K562 (cell line): ENCODE results near the gene KLHL30. TPM values are rescaled to one million over a fixed set of nuclear protein-coding genes. Genes with fewer than 3 reads are reported as not detected.

Source experiments
- ATAC-seq: fragments of 200-7000 bp; cut with Tn5 transposase; 3 replicates; pipeline ENCODE4 v1.9.1; 2020; ENCODE audit warnings: moderate library complexity
- BruUV-seq: library from RNA; stranded (reverse); fragments of 400-500 nt; replicated peaks from 2 replicates; lab custom pipeline; 2021; lab: Mats Ljungman, UMichigan
- CTCF ChIA-PET: fragments of 300-600 bp; formaldehyde crosslinking; extraction: SDS; loops from one replicate; lab custom pipeline; 2021; ENCODE audit warnings: low intra/inter-chr PET ratio; lab: Yijun Ruan, JAX
- POLR2A ChIA-PET: fragments of 300-600, 350-650 bp; sonication (Branson Sonifier 250); formaldehyde crosslinking; extraction: SDS; loops from one replicate; lab custom pipeline; 2021; ENCODE audit warnings: antibody characterized with exemption, inconsistent platforms; lab: Yijun Ruan, JAX
- DNase-seq, 4 experiments: peaks; one replicate each; pipeline versions ENCODE4 v3.0.0 to v3.0.0-alpha.2; 2011 to 2018; ENCODE audit warnings: low spot score in 3 of 4, mixed read lengths in 3 of 4; ENCODE audit errors: extremely low read depth in 1 of 4
- FAIRE-seq: peaks from 2 replicates; lab custom pipeline; 2011; peaks lifted over from hg19 to GRCh38; lab: Jason Lieb, UNC
- H2AFZ ChIP-seq: 2 replicates; pipeline ENCODE4 v1.6.0; 2011; ENCODE audit warnings: low read depth, low read length, control low read depth, inconsistent platforms
- H3K27ac ChIP-seq: fragments of 200-600 bp; 3 replicates; pipeline ENCODE4 v1.8.0; 2011; ENCODE audit warnings: low read depth, mild to moderate bottlenecking, control low read depth, inconsistent platforms, low read length, moderate library complexity, mixed read lengths; ENCODE audit errors: extremely low read depth
- H3K27me3 ChIP-seq, 2 experiments: fragments of 300-600 bp in 1 of 2; 2 replicates in 1 of 2; 3 replicates in 1 of 2; pipeline versions ENCODE4 v1.6.0 to v1.8.0; 2011; ENCODE audit warnings: inconsistent platforms in 2 of 2, low read length in 2 of 2, mild to moderate bottlenecking in 1 of 2, mixed read lengths in 1 of 2, moderate library complexity in 1 of 2; ENCODE audit not compliant: control insufficient read depth in 2 of 2, insufficient read depth in 2 of 2
- H3K36me3 ChIP-seq: fragments of 300-600 bp; 3 replicates; pipeline ENCODE4 v1.8.0; 2011; ENCODE audit warnings: mild to moderate bottlenecking, low read length, inconsistent platforms; ENCODE audit not compliant: control insufficient read depth, insufficient read depth
- H3K4me1 ChIP-seq, 2 experiments: fragments of 200-600 bp in 1 of 2; replicated peaks in 1 of 2; 2 replicates in 1 of 2; 3 replicates in 1 of 2; pipeline versions ENCODE4 v1.5.1 to v1.8.0; 2011; ENCODE audit warnings: inconsistent platforms in 2 of 2, low read length in 2 of 2, mild to moderate bottlenecking in 1 of 2, mixed read lengths in 1 of 2, moderate library complexity in 1 of 2; ENCODE audit not compliant: control insufficient read depth in 2 of 2, insufficient read depth in 2 of 2
- H3K4me2 ChIP-seq: 2 replicates; pipeline ENCODE4 v1.6.1; 2011; ENCODE audit warnings: low read length, control low read depth, inconsistent platforms, mixed read lengths; ENCODE audit not compliant: insufficient read depth
- H3K4me3 ChIP-seq: fragments of 200-600 bp; sonication (generic), shearing (Covaris generic); 2 replicates; pipeline ENCODE4 v1.5.1; 2016; ENCODE audit warnings: control low read depth, inconsistent platforms
- H3K79me2 ChIP-seq: fragments of 200-600 bp; 3 replicates; pipeline ENCODE4 v1.8.0; 2011; ENCODE audit warnings: low read length, inconsistent platforms; ENCODE audit not compliant: control insufficient read depth, insufficient read depth
- H3K9ac ChIP-seq, 2 experiments: 2 replicates each; pipeline versions ENCODE4 v1.6.0 to v1.6.1; 2011; ENCODE audit warnings: low read depth in 2 of 2, low read length in 2 of 2, control low read depth in 1 of 2, inconsistent platforms in 1 of 2, mild to moderate bottlenecking in 1 of 2, mixed read lengths in 1 of 2; ENCODE audit not compliant: insufficient read depth in 1 of 2
- H3K9me1 ChIP-seq: one replicate; pipeline ENCODE4 v1.6.0; 2011; ENCODE audit warnings: inconsistent platforms, mild to moderate bottlenecking, low read length, moderate library complexity; ENCODE audit not compliant: control insufficient read depth, insufficient read depth
- H3K9me3 ChIP-seq: replicated peaks from 2 replicates; pipeline ENCODE4 v1.5.1; 2011; ENCODE audit warnings: low read depth, low read length, inconsistent platforms; ENCODE audit not compliant: control insufficient read depth, insufficient read depth
- H4K20me1 ChIP-seq: replicated peaks from 2 replicates; pipeline ENCODE4 v1.6.1; 2011; ENCODE audit warnings: low read length, inconsistent platforms, mixed read lengths; ENCODE audit not compliant: control insufficient read depth, insufficient read depth
- ADNP ChIP-seq: fragments of 200-800 bp; sonication (Bioruptor generic); IDR thresholded peaks from 2 replicates; pipeline ENCODE4 v1.6.1; 2016; ENCODE audit warnings: missing genetic modification characterization, missing compliant biosample characterization
- CBX3 ChIP-seq, 2 experiments: IDR thresholded peaks; 1 replicate in 1 of 2; 2 replicates in 1 of 2; pipeline ENCODE4 v1.6.1; 2012; ENCODE audit warnings: inconsistent platforms in 2 of 2, low read length in 2 of 2, borderline replicate concordance in 1 of 2, control low read depth in 1 of 2
- CTBP1 ChIP-seq: fragments of 450-650 bp; IDR thresholded peaks from 2 replicates; pipeline ENCODE4 v1.6.1; 2016; ENCODE audit warnings: borderline replicate concordance
- KLF1 ChIP-seq: fragments of 450-650 bp; IDR thresholded peaks from 2 replicates; pipeline ENCODE4 v1.6.1; 2016; ENCODE audit warnings: missing genetic modification characterization, missing compliant biosample characterization
- NR2C2 ChIP-seq, 2 experiments: fragments of 200-800 bp in 1 of 2; sonication (Bioruptor generic) in 1 of 2; sonication (generic) in 1 of 2; formaldehyde crosslinking in 1 of 2; IDR thresholded peaks; 2 replicates each; pipeline versions ENCODE4 v1.6.1 to v1.8.0; 2016 to 2022; ENCODE audit warnings: mild to moderate bottlenecking in 1 of 2, missing compliant biosample characterization in 1 of 2, missing genetic modification characterization in 1 of 2, missing genetic modification reagents in 1 of 2
- PYGO2 ChIP-seq: fragments of 450-650 bp; IDR thresholded peaks from 2 replicates; pipeline ENCODE4 v1.6.1; 2016; ENCODE audit warnings: mild to moderate bottlenecking, missing genetic modification characterization, moderate library complexity, missing compliant biosample characterization
- SMARCB1 ChIP-seq: IDR thresholded peaks from 2 replicates; pipeline ENCODE4 v1.6.1; 2011; ENCODE audit warnings: improper control_type of control experiment, low read depth; ENCODE audit not compliant: insufficient read length
- SMARCC2 ChIP-seq: fragments of 450-650 bp; IDR thresholded peaks from 2 replicates; pipeline ENCODE4 v1.6.1; 2017; ENCODE audit warnings: antibody characterized with exemption, moderate library complexity, mild to moderate bottlenecking, low read depth
- U2AF2 ChIP-seq: fragments of 200-400 bp; formaldehyde crosslinking; optimal IDR thresholded peaks from 2 replicates; pipeline ENCODE3; 2017; ENCODE audit warnings: low read depth, mild to moderate bottlenecking, low read length
- XRCC5 ChIP-seq: fragments of 200-400 bp; formaldehyde crosslinking; IDR thresholded peaks from 2 replicates; pipeline ENCODE4 v1.6.1; 2017; ENCODE audit warnings: low read depth, mild to moderate bottlenecking, low read length
- ZNF780A ChIP-seq: fragments of 250-450 bp; sonication (Bioruptor Pico); IDR thresholded peaks from 2 replicates; pipeline ENCODE4 v1.5.0; 2021; ENCODE audit warnings: mild to moderate bottlenecking
- in situ Hi-C: fragments of 300-500 bp; cut with MboI; formaldehyde crosslinking; loops from 4 replicates; pipeline ENCODE4 v1.15.0; 2018; ENCODE audit warnings: inconsistent platforms, mixed read lengths
- intact Hi-C: fragments of 100-400 bp; cut with micrococcal nuclease; formaldehyde crosslinking; loops from 2 replicates; pipeline ENCODE4 v1.14.2; 2022
- polyA plus RNA-seq, 8 experiments: library from polyadenylated mRNA; depleted of rRNA in 4 of 8; stranded (reverse) in 5 of 8; unstranded in 3 of 8; fragments of >200 nt; fragmentation: Nextera tagmentation in 2 of 8; fragmentation: Illumina TruSeq in 1 of 8; extraction: Ambion mirVana in 2 of 8; extraction: Trizol in 1 of 8; gene quantifications; 2 replicates each; pipeline versions ENCODE4 v1.2.1 to v1.2.3, GENCODE V29; 2011 to 2014; ENCODE audit warnings: inconsistent platforms in 1 of 8, missing spikeins in 1 of 8
- total RNA-seq, 7 experiments: library from RNA; depleted of rRNA in 6 of 7; stranded (reverse); fragments of >200 nt in 6 of 7; fragmentation: Illumina TruSeq in 2 of 7; extraction: Trizol in 2 of 7; gene quantifications; 2 replicates each; pipeline versions ENCODE4 v1.2.1 to v1.2.3, GENCODE V29; 2011 to 2021; ENCODE audit warnings: low replicate concordance in 1 of 7
- TF ChIP-seq, protein P1 (sequence below): sonication (generic); formaldehyde crosslinking; IDR thresholded peaks from 2 replicates; pipeline ENCODE4 v1.9.0; 2022; ENCODE audit warnings: mild to moderate bottlenecking, missing genetic modification reagents
- TF ChIP-seq, protein P2 (sequence below): fragments of 450-650 bp; formaldehyde crosslinking; IDR thresholded peaks from 2 replicates; pipeline ENCODE4 v1.4.0; 2020; ENCODE audit warnings: mild to moderate bottlenecking, moderate library complexity
- TF ChIP-seq, protein P3 (sequence below): fragments of 250-450 bp; sonication (Bioruptor Pico); IDR thresholded peaks from 2 replicates; pipeline ENCODE4 v1.5.0; 2020; ENCODE audit warnings: mild to moderate bottlenecking, borderline replicate concordance
- TF ChIP-seq, protein P4 (sequence below): sonication (generic); formaldehyde crosslinking; IDR thresholded peaks from 2 replicates; pipeline ENCODE4 v1.8.0; 2022; ENCODE audit warnings: mild to moderate bottlenecking, missing genetic modification reagents
- TF ChIP-seq, protein P5 (sequence below): fragments of 250-450 bp; sonication (Bioruptor Pico); IDR thresholded peaks from 2 replicates; pipeline ENCODE4 v1.4.0; 2020; ENCODE audit warnings: mild to moderate bottlenecking, moderate library complexity

Gene KLHL30
- total and polyA plus RNA-seq, 9 of the 15 experiments (the other 6 are each of a cell fraction or from before 2014, with no cell fraction given) = 0.04 TPM; not detected in 8

DNA sequence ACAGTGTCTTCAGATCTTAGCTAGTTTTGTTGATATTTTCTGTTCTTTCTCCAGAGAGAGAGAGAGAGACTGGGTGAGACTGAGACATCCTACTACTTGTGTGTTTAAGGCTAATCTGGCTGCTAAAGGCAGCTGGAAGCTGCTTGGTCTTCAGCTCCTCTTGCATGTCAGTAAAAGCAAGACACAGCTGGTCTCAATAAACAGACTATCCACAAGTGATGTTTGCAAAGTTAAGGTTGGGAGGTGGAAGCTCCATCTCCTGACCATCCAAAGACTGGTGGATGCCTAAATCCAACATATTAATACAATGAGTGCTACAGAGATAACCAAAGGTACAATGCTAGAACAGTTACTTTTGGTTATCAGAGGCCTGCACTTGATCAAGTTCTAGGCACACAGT, 38.1 kb downstream of the KLHL30 start:
- H3K4me1 ChIP-seq = peaks cover 0 to 3% of the 10 kb centered on the region in 2 experiments; a peak in 1 of 5 replicates
- ATAC-seq (no peak), FAIRE-seq (no peak), DNase-seq (no peak)
- H3K27ac ChIP-seq = no peak overlapping the region
- H3K4me2 ChIP-seq = no peak overlapping the region
- no peaks in the 10 kb centered on the region for H3K9me3 ChIP-seq
- in situ Hi-C loops (no loop called here), intact Hi-C loops (no loop called here)
- H3K79me2 ChIP-seq = no peaks in the 10 kb centered on the region; the same call in 2 of the 3 replicates
- BruUV-seq = no TSS peak
- H3K36me3 ChIP-seq = peaks cover 83% of the 10 kb centered on the region; the same call in 2 of the 3 replicates
- no peak overlapping the region for H3K4me3 ChIP-seq
- no peak overlapping the region for H2AFZ ChIP-seq
- no peaks in the 10 kb centered on the region for H3K9me1 ChIP-seq
- H3K27me3 ChIP-seq = no peaks in the 10 kb centered on the region
- ChIA-PET POLR2A (interaction anchor here (0.7 to 1.1 kb wide), 4 partner anchors 9 to 18 kb away, joined by 3 to 6 read pairs (median 3); partner anchors contain the start of gene ERFE), CTCF (no interaction called here)
- no peaks in the 10 kb centered on the region for H4K20me1 ChIP-seq
- no peak overlapping the region for H3K9ac ChIP-seq
- TF ChIP-seq, protein P1, sequence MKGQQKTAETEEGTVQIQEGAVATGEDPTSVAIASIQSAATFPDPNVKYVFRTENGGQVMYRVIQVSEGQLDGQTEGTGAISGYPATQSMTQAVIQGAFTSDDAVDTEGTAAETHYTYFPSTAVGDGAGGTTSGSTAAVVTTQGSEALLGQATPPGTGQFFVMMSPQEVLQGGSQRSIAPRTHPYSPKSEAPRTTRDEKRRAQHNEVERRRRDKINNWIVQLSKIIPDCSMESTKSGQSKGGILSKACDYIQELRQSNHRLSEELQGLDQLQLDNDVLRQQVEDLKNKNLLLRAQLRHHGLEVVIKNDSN (CRISPR knock-in tag) = no peak
- TF ChIP-seq, protein P2, sequence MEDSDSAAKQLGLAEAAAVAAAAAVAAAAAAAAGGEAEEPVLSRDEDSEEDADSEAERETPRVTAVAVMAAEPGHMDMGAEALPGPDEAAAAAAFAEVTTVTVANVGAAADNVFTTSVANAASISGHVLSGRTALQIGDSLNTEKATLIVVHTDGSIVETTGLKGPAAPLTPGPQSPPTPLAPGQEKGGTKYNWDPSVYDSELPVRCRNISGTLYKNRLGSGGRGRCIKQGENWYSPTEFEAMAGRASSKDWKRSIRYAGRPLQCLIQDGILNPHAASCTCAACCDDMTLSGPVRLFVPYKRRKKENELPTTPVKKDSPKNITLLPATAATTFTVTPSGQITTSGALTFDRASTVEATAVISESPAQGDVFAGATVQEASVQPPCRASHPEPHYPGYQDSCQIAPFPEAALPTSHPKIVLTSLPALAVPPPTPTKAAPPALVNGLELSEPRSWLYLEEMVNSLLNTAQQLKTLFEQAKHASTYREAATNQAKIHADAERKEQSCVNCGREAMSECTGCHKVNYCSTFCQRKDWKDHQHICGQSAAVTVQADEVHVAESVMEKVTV = no peak
- no peak for TF ChIP-seq SMARCB1
- TF ChIP-seq, protein P3, sequence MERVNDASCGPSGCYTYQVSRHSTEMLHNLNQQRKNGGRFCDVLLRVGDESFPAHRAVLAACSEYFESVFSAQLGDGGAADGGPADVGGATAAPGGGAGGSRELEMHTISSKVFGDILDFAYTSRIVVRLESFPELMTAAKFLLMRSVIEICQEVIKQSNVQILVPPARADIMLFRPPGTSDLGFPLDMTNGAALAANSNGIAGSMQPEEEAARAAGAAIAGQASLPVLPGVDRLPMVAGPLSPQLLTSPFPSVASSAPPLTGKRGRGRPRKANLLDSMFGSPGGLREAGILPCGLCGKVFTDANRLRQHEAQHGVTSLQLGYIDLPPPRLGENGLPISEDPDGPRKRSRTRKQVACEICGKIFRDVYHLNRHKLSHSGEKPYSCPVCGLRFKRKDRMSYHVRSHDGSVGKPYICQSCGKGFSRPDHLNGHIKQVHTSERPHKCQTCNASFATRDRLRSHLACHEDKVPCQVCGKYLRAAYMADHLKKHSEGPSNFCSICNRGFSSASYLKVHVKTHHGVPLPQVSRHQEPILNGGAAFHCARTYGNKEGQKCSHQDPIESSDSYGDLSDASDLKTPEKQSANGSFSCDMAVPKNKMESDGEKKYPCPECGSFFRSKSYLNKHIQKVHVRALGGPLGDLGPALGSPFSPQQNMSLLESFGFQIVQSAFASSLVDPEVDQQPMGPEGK (CRISPR knock-in tag) = no peak
- no peak for TF ChIP-seq CTBP1
- no peak for TF ChIP-seq ADNP (tag)
- no peak for TF ChIP-seq CBX3 (IDR thresholded peaks at IDR 0.05; ENCODE audit: borderline replicate concordance in 1 of 2, low read length in 2 of 2)
- no peak for TF ChIP-seq XRCC5
- TF ChIP-seq SMARCC2 = no peak
- TF ChIP-seq KLF1 (tag) = no peak
- TF ChIP-seq NR2C2 (CRISPR knock-in tag; IDR thresholded peaks at IDR 0.05) = no peak
- TF ChIP-seq NR2C2 (tag; IDR thresholded peaks at IDR 0.05) = no peak
- TF ChIP-seq, protein P4, sequence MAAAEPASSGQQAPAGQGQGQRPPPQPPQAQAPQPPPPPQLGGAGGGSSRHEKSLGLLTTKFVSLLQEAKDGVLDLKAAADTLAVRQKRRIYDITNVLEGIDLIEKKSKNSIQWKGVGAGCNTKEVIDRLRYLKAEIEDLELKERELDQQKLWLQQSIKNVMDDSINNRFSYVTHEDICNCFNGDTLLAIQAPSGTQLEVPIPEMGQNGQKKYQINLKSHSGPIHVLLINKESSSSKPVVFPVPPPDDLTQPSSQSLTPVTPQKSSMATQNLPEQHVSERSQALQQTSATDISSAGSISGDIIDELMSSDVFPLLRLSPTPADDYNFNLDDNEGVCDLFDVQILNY (CRISPR knock-in tag) = no peak
- TF ChIP-seq PYGO2 = no peak
- TF ChIP-seq U2AF2 = no peak
- TF ChIP-seq, protein P5, sequence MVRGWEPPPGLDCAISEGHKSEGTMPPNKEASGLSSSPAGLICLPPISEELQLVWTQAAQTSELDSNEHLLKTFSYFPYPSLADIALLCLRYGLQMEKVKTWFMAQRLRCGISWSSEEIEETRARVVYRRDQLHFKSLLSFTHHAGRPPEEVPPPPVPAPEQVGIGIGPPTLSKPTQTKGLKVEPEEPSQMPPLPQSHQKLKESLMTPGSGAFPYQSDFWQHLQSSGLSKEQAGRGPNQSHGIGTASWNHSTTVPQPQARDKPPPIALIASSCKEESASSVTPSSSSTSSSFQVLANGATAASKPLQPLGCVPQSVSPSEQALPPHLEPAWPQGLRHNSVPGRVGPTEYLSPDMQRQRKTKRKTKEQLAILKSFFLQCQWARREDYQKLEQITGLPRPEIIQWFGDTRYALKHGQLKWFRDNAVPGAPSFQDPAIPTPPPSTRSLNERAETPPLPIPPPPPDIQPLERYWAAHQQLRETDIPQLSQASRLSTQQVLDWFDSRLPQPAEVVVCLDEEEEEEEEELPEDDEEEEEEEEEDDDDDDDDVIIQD (CRISPR knock-in tag) = no peak
- TF ChIP-seq ZNF780A (CRISPR knock-in tag) = no peak
